ENCODE results near the gene SMG1.
"Not testable (repeated sequence)": the region's sequence is repeated elsewhere in the genome, so short reads cannot be mapped to it uniquely, and the experiment has no call there.

Gene SMG1

GRCh38 chr16:18933501-18933900, 7.3 kb upstream of the SMG1 start:
- no peak for DNase-seq (ENCODE audit: low read depth)

- peak; percentile 69 for DNase-seq (ENCODE audit: low read depth)
Measured at GRCh38 chr16:18932243-18932987, 6.2 kb upstream of the SMG1 start.

GRCh38 chr16:18931756-18932155, 5.5 kb upstream of the SMG1 start:
- no peak for DNase-seq (ENCODE audit: low read depth)

- not testable (repeated sequence) for DNase-seq (ENCODE audit: low read depth)
Measured at GRCh38 chr16:18930095-18930494, 3.9 kb upstream of the SMG1 start.

GRCh38 chr16:18928073-18928472, 1.9 kb upstream of the SMG1 start:
- not testable (repeated sequence) for DNase-seq (ENCODE audit: low read depth)

- DNase-seq (ENCODE audit: low read depth): peak; percentile 6
Measured at GRCh38 chr16:18925215-18925985, 808 bp downstream of the SMG1 start.

GRCh38 chr16:18923935-18924334, 2.3 kb downstream of the SMG1 start:
- not testable (repeated sequence) for DNase-seq (ENCODE audit: low read depth)

- DNase-seq (ENCODE audit: low read depth): not testable (repeated sequence)
Measured at GRCh38 chr16:18923124-18923523, 3.1 kb downstream of the SMG1 start.

GRCh38 chr16:18909585-18909984, 16.6 kb downstream of the SMG1 start:
- DNase-seq (ENCODE audit: low read depth): not testable (repeated sequence)

GRCh38 chr16:18908716-18909115, 17.5 kb downstream of the SMG1 start:
- not testable (repeated sequence) for DNase-seq (ENCODE audit: low read depth)

GRCh38 chr16:18902778-18903177, 23.4 kb downstream of the SMG1 start:
- not testable (repeated sequence) for DNase-seq (ENCODE audit: low read depth)

GRCh38 chr16:18902044-18902443, 24.2 kb downstream of the SMG1 start:
- DNase-seq (ENCODE audit: low read depth): not testable (repeated sequence)

GRCh38 chr16:18901194-18901593, 25.0 kb downstream of the SMG1 start:
- not testable (repeated sequence) for DNase-seq (ENCODE audit: low read depth)

GRCh38 chr16:18884456-18884855, 41.8 kb downstream of the SMG1 start:
- not testable (repeated sequence) for DNase-seq (ENCODE audit: low read depth)

GRCh38 chr16:18877734-18878133, 48.5 kb downstream of the SMG1 start:
- DNase-seq (ENCODE audit: low read depth): not testable (repeated sequence)

- not testable (repeated sequence) for DNase-seq (ENCODE audit: low read depth)
Measured at GRCh38 chr16:18877259-18877658, 48.9 kb downstream of the SMG1 start.

- not testable (repeated sequence) for DNase-seq (ENCODE audit: low read depth)
Measured at GRCh38 chr16:18876301-18876700, 49.9 kb downstream of the SMG1 start.

- DNase-seq (ENCODE audit: low read depth): not testable (repeated sequence)
Measured at GRCh38 chr16:18869043-18869771, 57.0 kb downstream of the SMG1 start.

GRCh38 chr16:18866277-18866823, 59.9 kb downstream of the SMG1 start:
- peak; percentile 20 for DNase-seq (ENCODE audit: low read depth)

- DNase-seq (ENCODE audit: low read depth): not testable (repeated sequence)
Measured at GRCh38 chr16:18862891-18863290, 63.3 kb downstream of the SMG1 start.

- DNase-seq (ENCODE audit: low read depth): no peak
Measured at GRCh38 chr16:18855196-18855595, 71.0 kb downstream of the SMG1 start.

- no peak for DNase-seq (ENCODE audit: low read depth)
Measured at GRCh38 chr16:18853694-18854093, 72.5 kb downstream of the SMG1 start.

Data from stromal cell of bone marrow (primary cell).